Omental fat pad (tissue), 4 donors: ENCODE measurements around the gene C1orf210. TPM values are rescaled to one million over a fixed set of nuclear protein-coding genes. Genes with fewer than 3 reads are reported as not detected.

Experiments used
- ATAC-seq: fragments of 150-250 bp; one replicate; pipeline ENCODE4 v1.9.1; 2016; ENCODE audit warnings: mild to moderate bottlenecking, moderate library complexity; ENCODE audit not compliant: low FRiP score
- DNase-seq: peaks from one replicate; pipeline ENCODE4 v3.0.0-alpha.2; 2019; ENCODE audit warnings: low spot score
- CTCF ChIP-seq, 3 donors: fragments of 450-650 bp; IDR thresholded peaks; one replicate each; pipeline ENCODE4 v1.5.1; 2016 to 2017; ENCODE audit warnings: antibody characterized with exemption in 3 of 3, mild to moderate bottlenecking in 3 of 3, moderate library complexity in 2 of 3
- total RNA-seq, 4 donors: library from RNA; depleted of rRNA; stranded (reverse); fragments of >200 nt; gene quantifications; one replicate each; pipeline ENCODE4 v1.1.0, GENCODE V29; 2016

C1orf210 gene
- total RNA-seq, 4 donors from 2014 or later: not detected

- no peak for ATAC-seq
- no peak for TF ChIP-seq CTCF (IDR thresholded peaks at IDR 0.05)
- no peak for DNase-seq
Observed at GRCh38 chr1:43316738-43317520, 31.5 kb upstream of the C1orf210 start.

- DNase-seq (no peak), ATAC-seq (no peak)
- TF ChIP-seq CTCF (IDR thresholded peaks at IDR 0.05): no peak
Observed at GRCh38 chr1:43315963-43316737, 30.8 kb upstream of the C1orf210 start.

GRCh38 chr1:43315481-43315880, 30.1 kb upstream of the C1orf210 start:
- no peak for TF ChIP-seq CTCF (IDR thresholded peaks at IDR 0.05)
- ATAC-seq (no peak), DNase-seq (no peak)

GRCh38 chr1:43314233-43314632, 28.9 kb upstream of the C1orf210 start:
- ATAC-seq (no peak), DNase-seq (no peak)
- TF ChIP-seq CTCF (IDR thresholded peaks at IDR 0.05): no peak

GRCh38 chr1:43313771-43314170, 28.4 kb upstream of the C1orf210 start:
- no peak for DNase-seq
- ATAC-seq: no peak

More at GRCh38 chr1:43313771-43314170, 28.4 kb upstream of the C1orf210 start:
- TF ChIP-seq CTCF (IDR thresholded peaks at IDR 0.05): no peak
